ENCODE measurements around the gene ZNF408.
"Not testable (repeated sequence)": the region's sequence is repeated elsewhere in the genome, so short reads cannot be mapped to it uniquely, and the experiment has no call there.

The ZNF408 gene

GRCh38 chr11:46697723-46698122, 3.1 kb upstream of the ZNF408 start:
- no peak for DNase-seq (ENCODE audit: low read depth)

GRCh38 chr11:46698597-46698996, 2.2 kb upstream of the ZNF408 start:
- DNase-seq (ENCODE audit: low read depth): no peak

GRCh38 chr11:46701078-46701654, 335 bp downstream of the ZNF408 start:
- no peak for DNase-seq (ENCODE audit: low read depth)

- no peak for DNase-seq (ENCODE audit: low read depth)
These were observed 4.3 kb downstream of the ZNF408 start for GRCh38 chr11:46705070-46705688.

GRCh38 chr11:46706886-46707285, 6.1 kb downstream of the ZNF408 start:
- DNase-seq (ENCODE audit: low read depth): no peak

GRCh38 chr11:46709351-46709750, 8.5 kb downstream of the ZNF408 start:
- DNase-seq (ENCODE audit: low read depth): not testable (repeated sequence)

GRCh38 chr11:46710821-46711269, 10.0 kb downstream of the ZNF408 start:
- no peak for DNase-seq (ENCODE audit: low read depth)

- DNase-seq (ENCODE audit: low read depth): no peak
These were observed 10.5 kb downstream of the ZNF408 start for GRCh38 chr11:46711303-46711702.

- DNase-seq (ENCODE audit: low read depth): no peak
These were observed 12.2 kb downstream of the ZNF408 start for GRCh38 chr11:46712874-46713576.

- DNase-seq (ENCODE audit: low read depth): not testable (repeated sequence)
These were observed 17.0 kb downstream of the ZNF408 start for GRCh38 chr11:46717825-46718154.

GRCh38 chr11:46718155-46719019, 17.6 kb downstream of the ZNF408 start:
- DNase-seq (ENCODE audit: low read depth): no peak

- no peak for DNase-seq (ENCODE audit: low read depth)
These were observed 18.3 kb downstream of the ZNF408 start, which contains the start of gene F2 for GRCh38 chr11:46719048-46719542. Gene F2 (plus strand): TSS chr11:46719213. CDS start chr11:46719236, 23 bp downstream.

GRCh38 chr11:46719543-46720218, 18.9 kb downstream of the ZNF408 start:
- DNase-seq (ENCODE audit: low read depth): no peak

GRCh38 chr11:46721286-46721685, 20.5 kb downstream of the ZNF408 start:
- DNase-seq (ENCODE audit: low read depth): no peak

GRCh38 chr11:46722566-46723358, 21.9 kb downstream of the ZNF408 start:
- DNase-seq (ENCODE audit: low read depth): no peak

GRCh38 chr11:46723359-46723680, 22.5 kb downstream of the ZNF408 start:
- no peak for DNase-seq (ENCODE audit: low read depth)

GRCh38 chr11:46724088-46724487, 23.3 kb downstream of the ZNF408 start:
- DNase-seq (ENCODE audit: low read depth): no peak

GRCh38 chr11:46725338-46726205, 24.7 kb downstream of the ZNF408 start:
- no peak for DNase-seq (ENCODE audit: low read depth)

- DNase-seq (ENCODE audit: low read depth): no peak
These were observed 25.5 kb downstream of the ZNF408 start for GRCh38 chr11:46726206-46726862.
